Rectal smooth muscle tissue (tissue), 1 donor: ENCODE results near the gene OR6Q1.
A peak's percentile ranks its signal among the peaks of the same experiment; 100 is the strongest.

Experiments used
- H3K27ac ChIP-seq: one replicate; pipeline ENCODE4 v1.7.0; 2013; ENCODE audit warnings: low read depth, low read length, inconsistent platforms
- H3K27me3 ChIP-seq: one replicate; pipeline ENCODE4 v1.7.0; 2013; ENCODE audit warnings: low read length; ENCODE audit not compliant: control insufficient read depth, insufficient read depth
- H3K36me3 ChIP-seq: one replicate; pipeline ENCODE4 v1.7.0; 2013; ENCODE audit warnings: low read length; ENCODE audit not compliant: control insufficient read depth, insufficient read depth
- H3K4me1 ChIP-seq: one replicate; pipeline ENCODE4 v1.7.0; 2013; ENCODE audit warnings: low read length; ENCODE audit not compliant: control insufficient read depth, insufficient read depth
- H3K4me3 ChIP-seq: one replicate; pipeline ENCODE4 v1.7.0; 2013; ENCODE audit warnings: low read length
- H3K9ac ChIP-seq: one replicate; pipeline ENCODE4 v1.7.0; 2013; ENCODE audit warnings: low read length

The OR6Q1 gene

DNA sequence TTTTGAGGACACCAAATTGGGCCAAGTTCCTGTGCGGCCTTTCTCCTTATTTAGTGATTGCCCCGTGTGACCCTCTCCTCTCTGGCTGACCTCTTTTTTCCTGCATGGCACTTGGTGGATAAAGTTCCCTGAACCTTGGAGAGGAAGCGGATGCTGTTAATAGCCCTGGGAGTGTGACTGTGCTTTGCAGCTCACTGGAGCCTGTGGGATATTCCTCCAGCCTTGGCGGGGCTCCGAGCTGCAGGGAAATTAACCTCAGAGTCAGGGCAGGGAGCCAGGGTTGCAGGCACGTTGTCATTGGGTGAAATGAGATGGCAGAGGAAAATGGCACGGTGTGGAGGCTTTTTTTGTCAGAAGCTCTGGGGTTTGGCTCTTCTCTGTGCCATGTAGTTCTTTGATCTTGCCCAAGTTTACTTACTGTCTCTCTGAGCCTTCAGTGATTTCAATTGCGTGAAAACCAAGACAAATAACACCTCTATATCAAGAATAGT, 6.1 kb upstream of the OR6Q1 start:
- Histone ChIP-seq H3K27ac (no peak overlapping the region), H3K9ac (no peak overlapping the region), H3K4me3 (no peak overlapping the region), H3K27me3 (no peaks in the 10 kb centered on the region), H3K4me1 (no peaks in the 10 kb centered on the region), H3K36me3 (no peaks in the 10 kb centered on the region)

GRCh38 chr11:58027341-58027740, 3.4 kb upstream of the OR6Q1 start:
- no peak overlapping the region for H3K4me3 ChIP-seq
- H3K27ac ChIP-seq: no peak overlapping the region

GRCh38 chr11:58028687-58029411, 1.9 kb upstream of the OR6Q1 start:
- Histone ChIP-seq H3K36me3 (no peaks in the 10 kb centered on the region), H3K27me3 (no peaks in the 10 kb centered on the region), H3K9ac (no peak overlapping the region), H3K4me1 (no peaks in the 10 kb centered on the region), H3K4me3 (no peak overlapping the region), H3K27ac (no peak overlapping the region)

More at GRCh38 chr11:58027341-58027740, 3.4 kb upstream of the OR6Q1 start:
- Histone ChIP-seq H3K9ac (no peak overlapping the region), H3K27me3 (no peaks in the 10 kb centered on the region), H3K36me3 (no peaks in the 10 kb centered on the region), H3K4me1 (no peaks in the 10 kb centered on the region)

- Histone ChIP-seq H3K27me3 (no peaks in the 10 kb centered on the region), H3K4me3 (no peak overlapping the region), H3K36me3 (no peaks in the 10 kb centered on the region), H3K4me1 (no peaks in the 10 kb centered on the region), H3K27ac (no peak overlapping the region), H3K9ac (no peak overlapping the region)
Measured at GRCh38 chr11:58034471-58034870, 3.7 kb downstream of the OR6Q1 start.

GRCh38 chr11:58039589-58039988, 8.8 kb downstream of the OR6Q1 start:
- Histone ChIP-seq H3K27ac (no peak overlapping the region), H3K4me1 (no peaks in the 10 kb centered on the region), H3K36me3 (no peaks in the 10 kb centered on the region), H3K27me3 (no peaks in the 10 kb centered on the region), H3K9ac (no peak overlapping the region), H3K4me3 (no peak overlapping the region)

GRCh38 chr11:58043379-58043778, 12.6 kb downstream of the OR6Q1 start:
- no peak overlapping the region for H3K27ac ChIP-seq

DNA sequence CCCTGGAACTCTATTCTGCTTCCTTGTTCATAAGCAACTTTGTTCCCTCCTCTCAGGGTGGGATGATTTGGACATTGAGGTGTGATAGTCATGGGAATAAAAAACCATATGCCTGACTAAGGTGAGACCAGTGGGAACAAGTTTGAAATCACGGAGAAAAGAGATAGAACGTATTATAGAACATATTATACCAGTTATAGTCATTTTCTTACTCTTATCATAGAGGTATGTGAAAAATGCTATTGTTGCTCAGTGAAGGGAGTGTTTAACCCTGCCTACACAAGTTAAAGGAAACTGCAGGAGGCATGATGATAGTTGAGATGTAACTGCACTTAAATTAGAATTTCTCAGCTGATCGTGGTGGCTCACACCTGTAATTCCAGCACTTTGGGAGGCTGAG, 15.5 kb downstream of the OR6Q1 start:
- Histone ChIP-seq H3K27me3 (no peaks in the 10 kb centered on the region), H3K4me1 (no peaks in the 10 kb centered on the region), H3K36me3 (no peaks in the 10 kb centered on the region), H3K9ac (no peak overlapping the region), H3K27ac (no peak overlapping the region), H3K4me3 (no peak overlapping the region)

More at GRCh38 chr11:58043379-58043778, 12.6 kb downstream of the OR6Q1 start:
- H3K36me3 ChIP-seq: no peaks in the 10 kb centered on the region
- no peaks in the 10 kb centered on the region for H3K27me3 ChIP-seq
- H3K4me1 ChIP-seq: no peaks in the 10 kb centered on the region
- no peak overlapping the region for H3K4me3 ChIP-seq
- H3K9ac ChIP-seq: no peak overlapping the region

GRCh38 chr11:58047818-58048217, 17.1 kb downstream of the OR6Q1 start:
- no peak overlapping the region for H3K4me3 ChIP-seq

GRCh38 chr11:58055806-58056401, 25.2 kb downstream of the OR6Q1 start:
- Histone ChIP-seq H3K27ac (no peak overlapping the region), H3K4me1 (peaks cover 7% of the 10 kb centered on the region), H3K27me3 (no peaks in the 10 kb centered on the region), H3K4me3 (no peak overlapping the region), H3K36me3 (no peaks in the 10 kb centered on the region), H3K9ac (no peak overlapping the region)

More at GRCh38 chr11:58047818-58048217, 17.1 kb downstream of the OR6Q1 start:
- Histone ChIP-seq H3K9ac (no peak overlapping the region), H3K4me1 (no peaks in the 10 kb centered on the region), H3K36me3 (no peaks in the 10 kb centered on the region), H3K27ac (no peak overlapping the region), H3K27me3 (no peaks in the 10 kb centered on the region)

- Histone ChIP-seq H3K27ac (no peak overlapping the region), H3K27me3 (no peaks in the 10 kb centered on the region), H3K4me1 (peaks cover 7% of the 10 kb centered on the region), H3K36me3 (no peaks in the 10 kb centered on the region), H3K9ac (no peak overlapping the region), H3K4me3 (no peak overlapping the region)
Measured at GRCh38 chr11:58057481-58057880, 26.7 kb downstream of the OR6Q1 start.

- peak overlapping the region; percentile 28 for H3K4me3 ChIP-seq
- H3K4me1 ChIP-seq: peaks cover 7% of the 10 kb centered on the region
- H3K27me3 ChIP-seq: no peaks in the 10 kb centered on the region
- H3K27ac ChIP-seq: peak overlapping the region; percentile 63
- H3K9ac ChIP-seq: no peak overlapping the region
- no peaks in the 10 kb centered on the region for H3K36me3 ChIP-seq
Measured at GRCh38 chr11:58058276-58059006, 27.7 kb downstream of the OR6Q1 start.

- Histone ChIP-seq H3K9ac (no peak overlapping the region), H3K27ac (peak overlapping the region; percentile 63), H3K27me3 (no peaks in the 10 kb centered on the region), H3K36me3 (no peaks in the 10 kb centered on the region), H3K4me1 (peaks cover 7% of the 10 kb centered on the region), H3K4me3 (no peak overlapping the region)
Measured at GRCh38 chr11:58059007-58059350, 28.2 kb downstream of the OR6Q1 start.
